Stimulated activated CD4-positive, alpha-beta T cell treated with anti-CD3 and anti-CD28 coated beads, Interleukin-4, amount 100 ng/mL, for 48 hours (primary cell): ENCODE measurements around the gene LANCL3.
A peak's percentile ranks its signal among the peaks of the same experiment; 100 is the strongest.

ENCODE experiments used
- DNase-seq, 2 donors: peaks; one replicate each; pipeline ENCODE4 v3.0.0-alpha.2; 2020; ENCODE audit warnings: low read depth in 2 of 2

Gene LANCL3

DNA sequence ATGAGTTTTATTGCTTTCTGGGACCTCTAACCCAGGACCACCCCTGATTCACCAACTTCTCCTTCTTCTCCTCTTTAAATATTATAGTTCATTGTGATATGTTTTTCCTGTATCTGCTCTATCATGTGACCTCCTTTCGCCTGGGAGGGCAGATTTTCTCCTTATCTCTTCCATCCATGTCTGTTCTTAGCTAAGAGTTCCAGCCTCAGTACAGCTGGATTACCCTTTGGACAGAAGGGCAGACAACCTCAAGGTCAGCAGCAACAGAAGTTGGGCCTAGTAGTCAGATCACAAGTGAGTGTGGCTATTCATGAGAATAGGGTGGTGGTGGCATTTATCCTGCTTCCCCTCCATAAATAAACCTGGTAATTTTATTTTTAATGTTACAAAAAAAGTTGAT, 108.4 kb downstream of the LANCL3 start:
- DNase-seq = no peak

DNA sequence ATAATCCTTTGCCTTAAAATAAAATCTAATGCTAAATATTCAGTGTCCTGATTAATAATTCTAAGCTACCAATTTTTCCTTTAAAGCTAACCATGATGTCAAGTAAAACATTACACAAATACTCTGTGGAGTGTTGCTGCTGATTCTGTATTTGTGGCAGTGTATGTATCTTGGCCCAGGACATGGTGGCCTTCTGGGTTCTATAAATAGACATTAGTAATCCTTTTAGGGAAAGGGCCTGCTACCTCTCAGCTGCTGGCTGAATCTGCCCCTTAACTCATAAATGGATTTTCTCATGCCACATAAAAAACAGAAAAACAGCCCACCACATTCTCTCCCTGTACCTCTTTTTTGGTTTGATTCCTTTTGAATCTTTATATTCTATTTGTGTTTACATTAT, 113.0 kb downstream of the LANCL3 start:
- no peak for DNase-seq

DNA sequence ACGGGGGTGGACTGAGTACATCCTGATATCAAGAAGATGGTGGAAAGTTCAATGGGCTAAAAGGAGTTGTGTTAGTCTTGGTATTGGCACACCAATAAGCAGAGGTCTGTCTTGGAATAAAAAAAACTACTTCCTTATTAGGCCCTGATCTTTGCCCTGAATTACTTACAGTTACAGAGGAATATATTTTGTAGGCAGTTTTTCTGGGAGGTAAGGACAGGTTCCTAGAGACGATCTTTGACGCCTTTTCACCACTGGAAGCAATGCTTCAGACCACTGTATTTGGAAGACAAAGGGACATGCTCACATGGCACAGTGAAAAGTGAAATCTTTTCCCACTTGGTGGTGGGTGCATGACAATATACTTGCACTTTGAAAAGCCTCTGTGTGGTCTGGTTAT, 113.5 kb downstream of the LANCL3 start:
- DNase-seq = no peak

DNA sequence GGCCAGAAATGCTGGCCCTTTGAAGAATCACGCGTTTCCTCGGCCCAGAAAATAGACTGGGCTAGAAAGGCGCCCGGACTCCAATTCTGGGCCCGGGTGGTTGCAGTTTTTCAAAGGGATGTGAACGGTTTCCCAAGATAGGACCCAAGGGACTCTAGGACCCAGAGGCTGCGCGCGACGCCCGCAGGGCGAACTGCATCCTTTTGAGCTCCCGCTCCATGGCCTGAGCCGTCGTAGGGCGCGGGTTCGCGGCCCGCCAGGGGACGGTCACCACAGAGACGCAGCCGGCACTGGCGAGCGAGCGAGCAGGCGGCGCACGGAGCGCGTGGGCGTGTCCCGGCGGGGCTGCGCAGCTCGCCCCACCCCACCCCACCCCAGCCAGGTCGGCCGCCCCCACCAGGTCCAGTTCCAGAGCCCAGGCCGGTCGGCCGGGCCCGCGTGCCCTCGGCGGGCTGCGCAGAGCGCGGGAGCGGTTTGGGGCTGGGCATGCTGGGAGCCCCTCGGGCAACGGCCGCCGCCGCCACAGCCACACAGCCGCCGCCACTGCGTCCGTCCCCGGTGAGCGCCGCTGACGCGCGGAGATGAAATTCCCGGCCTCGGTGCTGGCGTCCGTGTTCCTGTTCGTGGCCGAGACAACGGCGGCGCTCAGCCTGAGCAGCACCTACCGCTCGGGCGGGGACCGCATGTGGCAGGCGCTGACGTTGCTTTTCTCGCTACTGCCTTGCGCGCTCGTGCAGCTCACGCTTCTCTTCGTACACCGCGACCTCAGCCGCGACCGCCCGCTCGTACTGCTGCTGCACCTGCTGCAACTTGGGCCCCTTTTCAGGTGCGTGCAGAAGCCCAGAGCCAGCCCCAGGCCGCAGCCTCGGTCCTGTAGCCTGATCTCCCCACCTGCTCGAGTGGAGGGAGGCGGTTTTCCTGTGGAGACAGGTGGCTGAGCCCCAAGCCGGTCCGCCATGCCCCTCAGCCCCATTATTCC, 114.2 kb downstream of the LANCL3 start, which contains the start of gene XK:
Gene XK (plus strand): TSS at position 411 of the 979 bp plus-strand sequence. CDS start 171 bp downstream, at position 582.
- peak; percentile 14 to 30 for DNase-seq

DNA sequence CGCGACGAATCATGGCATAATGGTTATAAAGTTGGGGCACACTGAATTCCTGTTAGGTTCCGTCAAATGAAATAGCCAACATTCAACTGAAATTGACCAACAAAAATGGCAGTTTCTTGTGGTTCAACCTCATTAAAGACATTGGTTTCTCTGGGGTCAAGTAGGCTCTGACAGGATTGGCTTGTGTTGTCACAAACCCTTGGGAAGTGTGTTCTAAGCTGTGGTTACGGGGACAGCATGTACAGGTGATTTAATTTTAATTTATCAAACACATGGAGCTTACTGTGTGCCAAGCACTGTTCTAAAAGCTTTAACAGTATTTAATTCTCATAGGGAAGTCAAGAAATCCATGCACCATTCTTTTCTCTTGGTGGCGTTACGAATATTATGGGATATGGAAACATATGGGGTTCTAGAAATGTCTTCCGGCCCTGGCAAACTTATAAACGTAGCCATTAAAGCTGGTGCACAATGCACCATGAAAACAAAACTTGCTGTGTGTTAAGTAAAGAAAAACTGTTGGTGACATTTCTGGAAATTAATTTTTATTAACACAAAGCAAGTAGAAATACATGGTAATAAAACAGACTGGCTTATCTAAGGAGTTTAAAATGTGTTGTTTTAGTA, 115.0 kb downstream of the LANCL3 start:
- no peak for DNase-seq

DNA sequence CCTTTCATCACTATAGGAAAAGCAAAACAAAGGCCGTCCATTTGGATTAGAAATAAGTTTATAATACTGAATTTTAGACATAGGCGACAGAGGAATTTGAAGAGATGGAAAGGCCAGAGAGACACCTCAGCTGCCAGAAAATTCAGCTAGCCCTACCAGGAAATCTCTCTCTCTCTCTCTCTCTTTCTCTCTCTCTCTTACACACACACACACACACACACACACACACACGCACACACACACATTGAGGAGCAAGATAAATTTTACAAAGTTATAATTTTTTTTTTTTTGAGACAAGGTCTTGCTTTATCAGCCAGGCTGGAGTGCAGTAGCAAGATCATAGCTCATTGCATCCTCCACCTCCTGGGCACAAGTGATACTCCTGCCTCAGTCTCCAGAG, 115.5 kb downstream of the LANCL3 start:
- no peak for DNase-seq

DNA sequence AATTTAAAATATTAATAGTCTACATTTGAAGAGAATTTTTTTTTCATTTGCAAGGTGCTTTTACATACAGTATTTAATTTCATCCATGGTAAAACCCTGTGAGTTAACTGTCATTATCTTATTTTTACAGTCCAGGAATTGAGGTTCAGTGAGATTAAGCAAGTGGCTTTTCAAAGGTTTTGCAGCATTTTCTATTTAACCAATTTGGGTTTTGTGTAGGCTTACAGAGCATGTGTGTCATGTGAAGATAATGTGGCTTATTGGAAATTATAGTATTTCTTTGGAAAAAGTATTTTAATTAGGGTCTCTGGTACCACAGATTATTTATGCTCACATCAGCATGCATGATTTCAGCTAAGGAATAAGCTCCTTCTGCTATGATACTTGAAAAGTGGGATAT, 118.7 kb downstream of the LANCL3 start:
- no peak for DNase-seq

DNA sequence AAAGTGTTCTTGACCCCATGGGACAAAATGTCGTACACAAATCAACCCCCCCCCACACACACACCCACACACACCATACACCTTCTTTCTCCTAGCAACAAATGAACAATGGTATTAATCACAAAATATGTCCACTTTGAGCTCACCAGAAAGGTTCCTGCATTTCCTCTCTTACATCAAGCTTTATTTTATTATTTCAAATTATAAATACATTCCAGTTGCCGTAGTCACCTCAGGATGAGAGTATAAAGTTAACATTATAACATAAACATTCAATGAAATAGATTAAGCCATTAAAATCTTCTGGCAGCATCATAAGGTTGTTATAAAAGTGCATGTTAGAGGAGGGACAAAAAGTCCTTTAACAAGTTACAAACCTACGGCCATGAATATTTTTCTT, 121.5 kb downstream of the LANCL3 start:
- no peak for DNase-seq

DNA sequence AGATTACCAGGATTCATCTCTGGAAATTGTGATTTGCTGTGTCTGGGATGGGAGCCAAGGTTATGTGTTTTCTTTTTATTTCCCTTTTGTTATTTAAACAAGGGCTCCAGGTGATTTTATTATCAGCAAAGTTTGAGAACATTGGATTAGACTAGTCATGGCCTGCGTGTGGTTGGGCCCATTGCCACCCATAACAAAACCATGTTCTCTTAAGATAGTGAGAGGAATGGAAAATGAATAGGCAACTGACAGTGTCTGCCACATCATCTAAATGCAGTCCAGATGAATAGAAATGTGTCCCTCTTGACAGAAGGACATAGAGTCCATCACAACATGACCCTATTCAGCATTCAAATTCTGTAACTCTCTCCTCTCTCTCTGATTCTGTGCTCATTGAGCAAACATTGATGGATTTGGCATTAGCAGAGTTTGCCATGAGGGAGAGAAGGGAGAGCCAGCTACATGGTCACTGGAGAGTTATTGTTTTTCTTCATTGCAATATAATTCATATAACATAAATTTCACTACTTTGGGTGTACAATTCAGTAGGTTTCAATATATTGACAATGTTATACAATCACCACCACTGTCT, 125.8 kb downstream of the LANCL3 start:
- no peak for DNase-seq

DNA sequence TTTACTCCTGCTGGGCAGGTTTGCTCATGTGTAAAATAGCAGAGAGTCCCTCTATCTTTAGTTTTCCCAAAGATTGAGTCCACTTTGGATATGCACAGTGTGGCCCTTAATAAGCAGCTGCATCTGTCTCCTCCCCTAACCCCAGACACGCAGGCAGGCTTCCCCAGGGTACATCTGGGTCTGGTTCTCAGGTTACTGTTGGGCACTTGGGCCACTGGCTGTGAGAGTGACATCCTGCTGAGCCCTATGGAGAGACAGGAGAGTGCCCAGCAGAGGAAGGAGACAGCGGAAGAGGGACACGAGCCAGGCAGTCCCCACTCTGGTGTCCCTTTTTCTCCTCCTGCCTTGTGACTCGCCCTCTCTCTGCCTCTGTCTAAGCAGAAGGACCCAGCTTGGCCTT, 130.1 kb downstream of the LANCL3 start:
- DNase-seq = no peak

DNA sequence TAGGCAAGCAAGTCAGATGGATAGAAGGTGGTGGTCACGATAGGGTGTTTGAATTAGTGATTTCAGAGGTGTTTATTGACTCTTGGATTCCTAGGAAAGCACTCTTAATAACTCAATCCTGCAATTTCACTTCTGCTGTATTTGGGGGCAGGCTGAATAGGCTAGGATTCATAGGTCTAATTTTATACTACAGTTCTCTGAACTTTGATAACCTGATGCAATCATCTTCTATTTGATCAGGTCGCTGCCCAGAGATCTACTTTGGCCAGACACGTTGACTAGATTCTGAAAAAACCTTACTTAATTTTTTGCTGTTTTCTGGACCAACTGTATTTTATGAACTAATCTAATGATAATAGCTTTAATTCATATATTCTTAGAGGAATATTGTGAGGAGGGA, 140.5 kb downstream of the LANCL3 start:
- no peak for DNase-seq

DNA sequence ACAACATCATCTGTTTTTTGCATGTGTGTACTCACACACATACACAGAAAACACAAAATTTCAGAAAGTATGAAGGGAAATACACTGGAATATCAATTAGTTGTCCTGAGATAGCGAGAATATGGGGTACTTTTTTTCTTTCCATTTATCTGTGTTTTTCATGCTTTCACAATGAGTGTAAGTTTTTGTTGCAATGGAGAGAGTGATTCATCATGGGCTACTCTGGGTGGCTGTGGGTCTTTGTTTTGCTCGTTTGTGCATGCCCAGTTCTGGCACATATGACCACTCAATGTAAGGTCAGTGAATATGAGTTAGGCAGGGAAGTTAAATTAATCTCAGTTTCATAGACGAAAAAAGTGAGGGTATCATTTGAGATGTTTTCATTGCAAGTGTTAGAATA, 141.0 kb downstream of the LANCL3 start:
- no peak for DNase-seq

DNA sequence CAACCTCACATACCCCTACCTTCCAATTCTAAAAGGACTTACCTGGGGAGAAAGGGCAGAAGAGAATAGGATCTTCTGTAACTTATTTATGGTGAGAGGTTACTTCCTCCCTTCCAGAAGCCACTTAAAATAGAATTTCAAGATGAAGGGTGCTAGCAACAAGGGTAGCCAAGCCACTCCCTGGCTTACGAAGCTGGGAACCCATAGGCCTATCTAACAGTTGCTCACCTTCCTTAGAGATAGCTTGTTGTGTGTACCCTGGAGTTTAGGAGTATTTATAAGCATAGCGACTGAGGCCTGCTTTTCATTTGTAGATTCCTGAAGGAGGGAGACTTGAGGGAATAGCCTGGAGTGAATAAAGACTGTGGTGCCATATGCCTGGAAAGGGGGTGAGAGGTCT, 143.0 kb downstream of the LANCL3 start:
- DNase-seq = no peak

DNA sequence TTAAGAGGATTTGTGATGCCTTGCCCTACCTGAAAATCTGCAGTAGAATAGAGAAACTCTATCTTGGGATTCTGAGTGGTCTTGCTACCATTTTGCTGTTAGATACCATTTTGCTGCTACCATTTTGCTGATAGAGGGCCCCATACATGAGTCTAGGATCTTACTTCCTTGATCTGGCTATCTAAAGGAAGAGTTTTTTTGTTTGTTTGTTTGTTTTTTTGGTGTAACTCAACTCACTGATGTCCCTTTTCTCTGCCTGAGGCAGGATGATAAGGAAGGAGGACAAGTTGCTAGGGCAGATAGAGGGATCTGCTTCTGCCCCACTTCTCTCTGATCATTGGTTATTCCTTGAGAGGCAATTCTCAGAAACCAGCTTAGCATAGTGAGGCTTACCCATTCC, 145.1 kb downstream of the LANCL3 start:
- DNase-seq = no peak

DNA sequence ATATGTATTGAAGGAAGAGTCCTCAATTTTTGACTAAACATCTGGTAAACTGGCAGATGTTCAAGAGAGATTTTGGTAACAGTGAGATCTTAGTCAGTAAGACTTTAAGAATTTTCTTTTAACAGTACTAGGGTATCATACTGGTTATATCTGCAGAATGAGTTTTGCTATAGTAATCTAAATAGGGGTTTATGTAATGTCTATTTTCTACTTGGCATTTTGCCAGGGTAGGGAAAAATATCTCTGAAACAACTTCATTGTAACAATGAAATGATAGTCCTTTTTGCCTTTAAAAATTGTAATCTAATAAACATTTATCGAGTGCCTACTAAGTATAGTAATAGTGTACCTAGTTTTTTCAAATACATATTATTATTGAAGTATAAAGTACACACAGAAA, 146.2 kb downstream of the LANCL3 start:
- DNase-seq = no peak

DNA sequence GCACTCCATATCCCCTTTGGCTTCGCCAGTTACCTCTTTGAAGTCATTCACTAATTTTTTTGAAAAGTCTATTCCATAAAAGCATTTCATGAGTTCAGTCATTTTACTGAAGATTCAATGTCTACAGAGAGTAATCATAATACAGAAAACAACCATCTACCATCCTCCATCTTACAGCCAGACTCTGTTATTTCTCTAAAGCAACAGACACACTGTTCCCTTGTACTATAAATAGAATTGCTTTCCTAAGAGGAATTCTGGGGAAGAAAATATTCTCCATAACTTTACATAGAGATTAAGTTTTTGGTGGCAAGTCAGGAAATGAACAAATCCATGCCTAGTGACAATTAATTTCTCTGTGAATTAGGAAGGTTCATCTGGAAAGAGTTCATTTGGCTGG, 151.1 kb downstream of the LANCL3 start:
- DNase-seq = no peak

DNA sequence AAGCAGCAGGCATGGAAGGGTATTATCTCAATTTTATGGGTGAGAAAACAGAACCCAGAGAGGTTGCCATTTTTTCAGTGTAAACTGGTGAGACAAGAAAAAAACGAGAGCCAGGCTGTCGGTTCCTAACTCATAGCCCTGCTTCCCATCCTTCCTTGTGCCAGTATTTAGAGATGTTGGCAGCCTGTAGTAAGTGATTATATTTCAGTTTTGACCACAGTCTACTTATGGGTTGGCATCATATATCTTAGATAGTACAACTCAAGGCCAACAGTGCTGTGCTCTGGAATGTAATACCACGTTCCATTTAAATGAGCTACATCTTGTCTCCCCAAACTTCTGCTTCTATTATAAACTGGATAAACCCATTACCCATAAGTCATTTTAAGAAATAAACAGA, 154.9 kb downstream of the LANCL3 start:
- DNase-seq = no peak
